Left renal cortex interstitium (tissue), 4 donors: ENCODE results near the gene CPN2. TPM values are rescaled to one million over a fixed set of nuclear protein-coding genes. Genes with fewer than 3 reads are reported as not detected.

Source experiments
- DNase-seq, 4 donors: peaks; one replicate each; pipeline ENCODE4 v3.0.0-alpha.2; 2013; ENCODE audit warnings: low read depth in 4 of 4, low spot score in 2 of 4, missing footprints in 1 of 4
- polyA plus RNA-seq, 4 donors: library from polyadenylated mRNA; unstranded; fragments of 120-200 nt; gene quantifications; one replicate each; pipeline ENCODE4 v1.2.1, GENCODE V29; 2013; ENCODE audit not compliant: insufficient read length in 4 of 4

Gene CPN2
- polyA plus RNA-seq, 4 donors, result 0.19 to 0.88 (median 0.67) TPM

DNA sequence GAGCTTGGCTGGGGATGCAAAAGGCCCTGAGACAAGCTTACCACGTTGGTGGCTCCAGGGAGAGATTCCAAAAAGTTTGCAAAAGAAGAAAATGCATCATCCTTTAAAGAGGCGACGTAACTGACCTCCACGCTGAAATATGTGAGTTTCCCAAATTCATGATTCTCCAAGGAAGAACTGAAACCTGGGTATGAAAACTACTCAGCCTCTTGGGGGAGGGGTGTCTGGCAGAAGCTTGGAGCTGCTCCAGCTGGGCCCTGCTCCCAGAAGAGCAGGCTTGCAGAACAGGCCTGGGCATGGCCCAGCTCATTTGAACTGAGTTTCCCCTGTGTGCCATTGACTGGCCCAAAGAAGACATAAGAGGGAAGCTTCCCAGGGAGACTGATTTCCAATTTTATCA lies 20.5 kb downstream of the CPN2 start:
- no peak for DNase-seq

DNA sequence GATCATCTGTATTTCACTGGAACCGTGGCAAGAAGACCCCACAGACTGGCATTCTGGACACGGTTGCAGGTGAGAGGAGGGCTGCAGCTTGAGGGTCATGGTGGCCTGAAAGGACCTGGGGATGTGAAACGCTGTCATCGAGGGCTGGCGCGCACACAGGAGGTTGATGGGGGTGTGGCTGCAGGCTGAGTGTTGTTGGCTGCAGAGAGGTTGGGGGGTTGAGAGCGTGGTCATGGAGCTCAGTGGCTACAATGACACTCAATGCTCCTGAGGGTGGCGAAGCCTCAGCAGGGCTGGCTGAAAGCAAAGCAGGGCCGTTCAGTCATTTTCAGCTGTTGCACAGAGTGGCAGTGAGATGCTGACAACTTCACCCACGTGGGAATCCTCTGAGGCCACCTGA lies 21.0 kb downstream of the CPN2 start:
- DNase-seq, result no peak

DNA sequence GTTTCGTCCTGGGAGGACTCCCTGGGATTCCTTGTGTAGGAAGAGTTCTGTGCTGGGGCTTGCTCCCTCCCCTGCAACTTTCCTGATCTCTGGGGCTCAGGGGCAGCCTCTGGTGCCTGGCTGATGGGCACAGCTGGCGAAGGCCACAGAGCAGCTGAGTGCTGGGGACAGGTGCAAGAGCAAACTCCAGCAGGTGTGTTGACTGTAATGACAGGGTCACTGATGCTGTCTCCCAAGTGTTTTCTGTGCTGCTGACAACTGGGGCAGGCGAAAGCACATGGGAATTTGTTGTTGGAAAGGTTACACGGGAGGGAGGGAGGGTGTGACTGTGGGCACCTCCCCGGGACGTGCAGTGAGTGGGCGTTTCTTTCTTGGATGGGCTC lies 21.6 kb downstream of the CPN2 start:
- no peak for DNase-seq

DNA sequence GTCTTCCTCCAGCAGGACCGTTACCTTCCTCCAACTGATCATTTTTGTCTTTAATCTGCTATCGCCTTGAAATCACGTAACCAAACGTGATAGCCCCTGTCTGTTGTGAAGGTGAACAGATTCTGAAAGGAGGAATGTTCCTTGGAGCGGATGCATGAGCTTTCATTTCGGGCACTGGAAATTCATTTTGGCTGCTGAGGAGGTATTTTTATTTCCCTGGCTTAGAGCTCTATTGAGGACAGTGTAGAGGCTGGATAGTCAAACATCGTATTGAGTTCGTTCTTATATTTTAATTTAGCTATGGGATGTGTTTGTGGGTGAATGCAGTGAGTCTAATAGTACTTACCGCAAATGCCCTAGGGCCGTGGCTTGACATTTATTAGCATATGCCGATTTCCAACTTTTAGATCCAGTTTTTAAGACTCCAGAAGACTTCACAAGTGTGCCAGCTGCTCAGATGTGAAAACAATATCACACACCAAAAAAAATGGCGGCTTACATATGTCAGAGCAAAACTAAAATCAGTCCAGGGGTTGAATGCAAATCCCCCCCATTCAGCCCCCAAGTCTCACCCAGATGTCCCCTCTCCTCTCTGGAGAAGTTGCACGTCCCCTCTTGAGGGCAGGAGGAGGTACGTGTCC lies 22.1 kb downstream of the CPN2 start:
- no peak for DNase-seq

DNA sequence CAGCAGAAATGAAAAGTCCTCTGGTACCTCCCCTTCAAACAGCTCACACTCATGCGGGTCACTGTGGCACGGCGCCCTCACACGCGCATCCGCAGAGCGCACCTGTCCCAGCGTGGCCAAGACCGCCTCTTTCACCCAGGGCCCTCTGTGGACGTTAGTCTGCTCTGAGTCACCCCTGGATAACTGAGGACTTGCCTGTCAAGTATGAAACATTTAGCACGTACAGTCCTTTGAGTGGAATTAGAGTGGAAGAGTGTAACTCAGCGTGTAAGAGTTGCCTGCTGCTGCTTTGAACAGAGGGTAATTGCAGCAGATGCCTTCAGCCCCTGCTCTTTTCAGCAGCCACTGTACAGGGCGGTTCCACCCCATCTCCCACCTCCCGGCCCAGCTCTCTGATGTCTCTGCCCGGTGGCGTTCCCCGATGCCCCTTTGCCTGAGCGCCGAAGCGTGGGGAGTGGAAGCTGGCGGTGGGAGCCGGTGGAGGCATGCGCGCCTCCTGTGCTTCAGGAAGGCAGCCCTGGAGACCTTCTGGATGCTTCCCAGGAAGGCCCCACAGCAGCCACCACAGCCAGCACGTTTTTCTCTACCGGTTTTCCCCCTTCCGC lies 23.0 kb downstream of the CPN2 start:
- no peak for DNase-seq

DNA sequence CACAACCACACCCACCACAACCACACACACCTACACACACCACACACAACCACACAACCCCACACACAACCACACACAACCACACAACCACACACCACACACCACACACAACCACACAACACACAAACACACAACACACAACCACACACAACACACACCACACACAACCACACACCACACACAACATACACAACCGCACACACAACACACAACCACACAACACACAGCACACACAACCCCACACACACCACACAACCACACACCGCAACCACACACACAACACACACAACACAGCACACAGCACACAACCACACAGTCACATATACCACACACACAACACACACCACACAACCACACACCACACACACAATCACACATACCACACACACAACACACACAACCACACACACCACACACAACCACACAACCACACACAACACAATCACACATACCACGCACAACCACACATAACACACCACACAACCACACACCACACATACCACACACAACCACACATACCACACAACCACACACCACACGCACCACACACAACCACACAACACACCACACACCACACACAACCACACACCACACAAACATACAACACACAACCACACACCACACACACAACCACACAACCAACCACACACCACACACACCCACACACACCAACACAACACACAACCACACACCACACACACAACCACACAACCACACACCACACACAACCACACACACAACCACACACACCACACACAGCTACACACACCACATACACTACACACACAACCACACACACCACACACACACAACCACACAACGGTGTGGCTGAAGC lies 23.7 kb downstream of the CPN2 start:
- DNase-seq, result no peak

DNA sequence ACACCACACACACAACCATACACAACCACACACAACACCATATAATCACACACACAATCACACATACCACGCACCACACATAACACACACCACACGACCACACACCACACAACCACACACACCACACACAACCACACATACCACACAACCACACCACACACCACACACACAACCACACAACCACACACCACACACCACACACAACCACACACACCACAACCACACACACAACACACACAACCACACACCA lies 24.2 kb downstream of the CPN2 start:
- DNase-seq, result no peak

DNA sequence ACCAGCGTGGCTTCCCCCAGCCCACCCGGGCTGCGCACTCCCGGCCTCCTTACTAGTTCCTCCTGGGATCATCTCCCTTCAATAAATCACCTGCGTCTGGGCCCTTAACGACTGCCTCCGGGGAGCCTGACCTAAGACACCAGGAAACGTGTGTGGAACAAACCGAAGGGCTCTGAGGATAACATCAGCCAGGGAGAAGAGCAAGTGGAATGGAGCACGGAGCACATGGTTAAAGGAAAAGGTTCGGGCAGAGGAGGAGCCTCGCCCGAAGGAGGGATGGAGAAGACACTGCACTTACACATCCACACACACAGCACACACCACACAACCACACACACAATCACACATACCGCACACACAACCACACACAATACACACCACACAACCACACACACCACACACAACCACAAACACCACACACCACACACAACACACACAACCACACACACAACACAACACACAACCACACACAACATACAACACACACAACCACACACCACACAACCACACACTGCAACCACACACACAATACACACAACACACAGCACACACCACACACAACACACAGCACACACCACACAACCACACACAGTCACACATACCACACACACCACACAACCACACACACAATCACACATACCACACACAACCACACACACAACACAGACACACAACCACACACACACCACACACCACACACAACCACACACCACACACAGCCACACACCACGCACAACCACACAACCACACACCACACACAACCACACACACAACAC lies 24.7 kb downstream of the CPN2 start:
- DNase-seq, result no peak

DNA sequence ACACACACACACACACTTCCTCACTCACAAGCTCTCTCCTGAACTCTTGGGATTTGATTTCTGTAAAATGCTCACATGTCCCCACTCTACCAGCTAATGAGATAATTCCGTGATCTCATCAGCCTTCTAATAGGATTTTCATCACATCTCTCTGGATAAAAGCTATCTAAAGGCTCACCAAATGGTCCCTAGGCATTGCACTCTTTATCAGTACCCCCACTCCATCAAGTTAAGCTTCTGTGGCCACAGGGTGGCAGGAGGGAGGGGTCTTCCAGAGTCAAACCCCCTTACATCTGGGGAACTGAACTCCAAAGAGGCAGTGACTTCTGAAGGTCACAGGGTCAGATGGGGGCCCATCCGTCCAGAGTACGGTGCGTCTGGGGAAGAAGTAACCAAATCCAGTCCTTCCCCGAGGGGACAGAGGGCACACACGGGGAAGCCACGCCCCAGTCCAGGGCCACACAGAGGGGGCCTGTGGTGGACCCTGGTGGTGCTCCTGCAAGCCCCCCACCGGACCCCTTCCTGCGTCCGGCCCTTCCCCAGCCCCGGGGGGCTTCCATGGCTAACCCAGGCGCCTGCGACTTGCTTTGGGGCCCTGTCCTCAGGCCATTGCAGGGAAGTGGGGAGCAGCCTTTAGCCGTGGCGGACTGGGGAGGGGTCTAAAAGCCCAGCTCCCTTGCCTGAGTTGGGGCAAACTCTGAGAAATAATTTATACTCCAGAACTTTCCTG lies 25.5 kb downstream of the CPN2 start:
- DNase-seq, result no peak

DNA sequence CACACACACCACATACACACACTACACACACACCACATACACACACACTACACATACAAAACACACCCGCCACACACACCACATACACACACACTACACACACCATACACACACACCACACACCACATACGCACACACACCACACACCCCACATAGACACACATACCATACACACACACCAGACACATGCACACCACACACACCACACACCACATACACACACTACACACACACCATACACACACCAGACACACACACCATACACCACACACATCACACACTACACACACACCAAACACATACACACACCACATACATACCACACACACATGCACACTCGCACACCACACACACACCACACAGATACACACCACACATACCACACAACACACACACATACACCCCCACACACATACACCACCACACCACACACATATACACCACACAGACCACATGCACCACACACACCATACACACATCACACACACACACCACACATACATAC lies 26.3 kb downstream of the CPN2 start:
- no peak for DNase-seq

DNA sequence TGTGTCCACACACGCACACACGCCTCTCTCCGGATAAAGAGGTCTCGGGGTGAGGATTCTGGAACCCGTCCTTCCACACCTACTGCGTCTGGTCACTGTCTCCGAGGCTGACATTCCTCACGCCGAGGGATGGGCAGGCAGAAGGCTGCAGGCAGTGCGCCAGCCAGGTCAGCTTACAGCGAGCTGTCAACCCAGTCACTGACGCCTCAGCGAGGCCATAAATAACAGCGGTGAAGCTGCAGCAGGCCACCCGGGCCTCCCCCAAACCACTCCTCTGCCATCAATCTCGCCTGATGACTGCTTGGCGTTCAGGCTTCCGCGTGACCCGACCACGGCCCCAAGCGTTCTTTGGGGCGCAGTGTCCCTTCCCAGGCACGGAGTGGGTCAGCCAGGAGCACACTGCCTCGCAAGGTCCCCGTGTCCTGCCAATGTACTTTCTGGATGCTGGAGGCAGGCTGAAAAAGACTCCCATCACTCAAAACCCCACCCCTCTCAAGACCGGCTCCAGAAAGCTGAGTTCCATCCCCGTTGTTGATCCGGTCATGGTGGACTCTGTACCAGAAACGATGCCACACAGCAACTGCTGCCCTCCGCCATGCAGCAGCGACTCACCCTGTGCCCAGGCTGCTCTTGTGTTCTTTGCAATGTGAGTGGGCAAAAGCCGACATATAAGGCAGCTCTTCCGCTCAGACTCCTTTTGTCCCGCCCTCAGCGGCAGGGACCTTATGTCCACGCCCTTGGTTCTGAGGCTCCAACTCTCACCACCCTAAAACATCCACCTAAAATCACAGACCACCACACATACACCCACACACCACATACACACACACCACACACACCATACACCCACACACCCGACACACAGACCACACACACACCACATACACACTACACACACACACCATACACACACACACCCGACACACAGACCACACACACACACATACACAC lies 27.1 kb downstream of the CPN2 start:
- no peak for DNase-seq

DNA sequence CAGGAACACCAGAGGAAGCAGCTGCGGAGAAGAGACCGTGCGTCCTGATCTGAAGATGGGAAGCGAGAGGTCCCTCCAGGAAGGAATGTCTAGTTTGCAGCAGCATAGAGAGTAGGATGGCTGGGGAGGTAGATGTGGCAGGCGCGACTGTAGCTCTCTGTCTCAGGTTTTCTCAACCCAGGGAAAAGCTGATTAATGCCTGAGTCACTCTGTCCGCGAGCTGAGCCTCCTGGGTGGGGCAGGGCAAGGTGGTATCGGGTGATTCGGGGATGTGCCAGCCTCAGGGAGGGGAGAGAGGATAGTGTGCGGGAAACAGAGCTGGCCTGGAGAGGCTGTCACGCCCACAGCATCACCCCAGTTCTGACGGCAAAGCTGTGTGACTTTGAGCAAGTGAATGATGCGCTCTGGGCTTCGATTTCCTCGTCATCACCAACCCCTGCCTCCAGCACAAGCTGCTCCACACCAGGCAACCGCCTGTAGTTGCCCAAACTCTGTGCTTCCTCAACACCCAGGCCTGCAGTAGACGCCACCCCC lies 28.4 kb downstream of the CPN2 start:
- no peak for DNase-seq

DNA sequence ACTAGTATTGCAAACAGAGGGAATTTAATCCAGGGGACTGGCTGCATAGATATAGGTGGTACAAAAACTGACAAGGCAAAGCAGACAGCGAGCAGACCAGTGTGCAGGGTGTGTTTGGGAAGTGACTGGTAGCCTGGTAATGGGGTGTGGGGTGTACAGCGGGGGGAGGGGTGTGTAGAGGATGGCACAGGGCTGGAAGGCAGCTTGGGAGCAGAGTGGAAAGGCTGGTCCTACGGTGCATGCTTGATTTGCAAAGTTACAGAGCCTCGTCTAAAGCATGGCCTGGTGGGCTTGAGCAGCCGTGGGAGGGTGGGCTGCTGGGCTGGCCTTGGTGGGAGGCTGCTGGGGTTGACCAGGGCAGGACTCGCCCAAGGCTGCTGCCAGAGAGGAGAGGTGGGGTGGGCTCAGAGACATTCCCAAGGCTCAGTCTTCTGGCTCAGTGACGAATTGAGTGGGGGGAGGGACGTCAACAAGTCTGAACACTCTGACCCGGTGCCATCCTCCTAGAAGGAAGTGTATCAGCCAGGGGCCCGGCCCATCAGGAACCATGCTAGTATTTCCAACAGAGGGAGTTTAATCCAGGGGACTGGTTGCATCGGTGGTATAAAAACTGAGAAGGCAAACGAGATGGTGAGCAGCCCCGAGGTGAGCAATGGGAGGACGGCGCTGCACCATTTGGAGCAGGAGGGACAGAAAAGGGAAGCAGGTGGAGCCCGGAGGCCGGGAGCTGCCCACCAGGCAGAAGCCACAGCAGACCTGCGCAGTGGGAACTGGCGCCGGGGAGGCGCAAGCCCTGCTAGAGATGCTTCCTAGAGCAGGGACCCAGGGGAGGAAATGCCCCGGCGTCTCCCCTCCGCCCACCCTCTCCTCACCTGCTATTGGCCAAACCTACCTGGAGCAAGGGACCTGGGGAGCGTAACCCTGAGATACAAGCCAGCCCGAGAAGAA lies 29.2 kb downstream of the CPN2 start:
- DNase-seq, result no peak

DNA sequence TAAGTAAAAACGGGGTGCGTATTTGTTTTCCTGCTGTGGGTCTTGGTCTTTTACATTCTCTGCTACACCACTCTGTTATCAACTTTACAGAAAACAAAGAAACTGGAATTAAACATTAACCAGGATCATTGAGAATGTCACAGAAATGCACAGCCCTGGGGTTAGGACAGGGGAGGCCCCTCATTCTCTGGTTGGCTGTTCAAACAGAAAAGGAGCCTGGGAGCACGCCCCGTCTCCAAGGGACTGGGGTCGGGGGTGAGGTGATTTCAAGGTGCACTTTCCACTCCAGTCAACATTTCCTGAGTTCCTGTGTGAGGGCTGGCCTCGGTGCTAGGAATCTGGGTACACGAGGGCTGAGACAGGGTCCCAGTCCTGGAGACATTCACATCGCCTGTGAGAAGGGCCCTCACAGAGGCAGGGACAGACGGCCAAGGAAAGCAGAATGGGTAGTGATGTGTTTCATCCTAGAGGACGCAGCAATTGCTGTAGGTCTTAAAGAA lies 30.3 kb downstream of the CPN2 start:
- no peak for DNase-seq

DNA sequence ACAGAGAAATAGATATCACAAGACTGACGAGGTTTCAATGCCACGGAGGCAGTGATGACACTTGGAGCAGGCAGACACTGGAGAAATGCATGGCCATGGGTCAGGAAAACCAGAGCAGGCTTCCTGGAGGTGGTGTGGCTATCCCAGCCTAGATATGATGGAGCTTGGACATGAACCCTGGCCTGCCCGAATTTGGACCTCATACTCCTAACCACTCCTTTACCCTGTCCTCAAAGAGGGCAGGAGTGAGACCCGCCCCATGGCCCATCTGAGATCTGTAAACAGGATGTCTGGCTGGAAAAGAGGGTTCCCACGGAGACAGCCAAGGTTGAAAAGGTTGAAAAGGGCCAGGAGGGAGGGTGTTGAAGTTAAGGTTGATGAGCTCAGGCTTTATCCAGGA lies 31.0 kb downstream of the CPN2 start:
- no peak for DNase-seq

DNA sequence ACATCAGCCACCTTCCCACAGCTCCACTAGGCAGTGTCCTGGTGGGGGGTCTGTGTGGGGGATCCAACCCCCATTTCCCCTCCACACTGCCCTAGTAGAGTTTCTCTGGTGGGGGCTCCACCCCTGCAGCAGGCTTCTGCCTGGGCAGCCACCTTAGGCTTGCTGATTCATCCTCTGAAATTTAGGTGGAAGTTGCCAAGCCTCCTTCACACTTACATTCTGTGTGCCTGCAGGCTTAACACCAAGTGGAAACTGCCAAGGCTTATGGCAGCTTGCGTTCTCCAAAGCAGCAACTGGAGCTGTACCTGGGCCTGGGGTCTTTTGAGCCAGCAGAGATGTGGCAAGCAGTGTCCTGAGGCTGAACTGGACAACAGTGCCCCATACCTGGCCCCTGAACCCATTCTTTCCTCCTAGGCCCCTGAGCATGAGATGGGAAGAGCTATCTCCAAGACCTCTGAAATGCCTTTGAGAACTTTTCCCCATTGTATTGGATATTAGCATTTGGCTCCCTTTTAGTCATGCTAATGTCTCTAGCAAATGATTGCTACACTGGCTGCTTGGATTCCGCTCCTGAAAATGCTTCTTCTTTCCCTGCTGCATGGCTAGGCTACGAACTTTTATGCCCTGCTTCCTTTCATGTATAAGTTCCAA lies 32.5 kb downstream of the CPN2 start:
- DNase-seq, result no peak

DNA sequence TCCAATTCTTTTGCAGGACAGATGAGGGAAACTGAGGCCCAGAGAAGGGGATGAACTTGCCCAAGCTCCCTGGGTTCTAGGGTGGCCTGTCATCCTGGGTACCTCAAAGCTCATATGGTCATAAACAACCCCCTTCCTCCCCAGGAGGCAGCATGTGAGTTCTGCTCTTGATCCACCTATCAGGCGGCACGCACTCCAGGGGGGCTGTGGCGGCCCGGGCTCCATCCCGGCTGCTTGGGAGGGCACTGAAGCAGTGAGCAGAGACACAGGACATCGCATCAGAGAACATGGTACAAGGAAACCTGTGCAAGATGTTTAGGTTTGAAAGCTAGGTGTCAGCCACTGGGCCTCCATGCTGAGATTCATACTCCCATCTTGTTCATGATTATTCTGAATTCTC lies 34.2 kb downstream of the CPN2 start:
- DNase-seq, result no peak
